ENCODE measurements around the gene PCDH9. TPM values are rescaled to one million over a fixed set of nuclear protein-coding genes. Genes with fewer than 3 reads are reported as not detected.

Gene PCDH9
- total RNA-seq, 1 experiment from 2014 or later, result 10.1 TPM

GRCh38 chr13:66805657-66806056 is 424.5 kb downstream of the PCDH9 start:
- intact Hi-C loops (cut with micrococcal nuclease), result no loop called here
- BruUV-seq (replicated peaks), result no TSS peak
- H3K27ac Mint-ChIP-seq (ENCODE audit: low read depth, unreplicated experiment), result no peak overlapping the region
- H3K4me1 Mint-ChIP-seq (ENCODE audit: insufficient read depth, unreplicated experiment), result no peaks in the 10 kb centered on the region
- no peak overlapping the region for H3K4me3 Mint-ChIP-seq (ENCODE audit: unreplicated experiment)
- peak; percentile 79 for DNase-seq (ENCODE audit: unreplicated experiment)
- H3K36me3 Mint-ChIP-seq (ENCODE audit: insufficient read depth, unreplicated experiment), result no peaks in the 10 kb centered on the region
- H3K27me3 Mint-ChIP-seq (ENCODE audit: insufficient read depth, unreplicated experiment), result no peaks in the 10 kb centered on the region
- TF ChIP-seq CTCF (IDR thresholded peaks at IDR 0.05; ENCODE audit: unreplicated experiment), result no peak
- ChIA-PET CTCF (no interaction called here), POLR2A (no interaction called here)
- no peaks in the 10 kb centered on the region for H3K9me3 Mint-ChIP-seq (ENCODE audit: unreplicated experiment)

GRCh38 chr13:66803808-66804456 is 426.2 kb downstream of the PCDH9 start:
- no peak for DNase-seq (ENCODE audit: unreplicated experiment)
- Mint-ChIP-seq H3K4me1 (ENCODE audit: insufficient read depth, unreplicated experiment) (peaks cover 6% of the 10 kb centered on the region), H3K9me3 (ENCODE audit: unreplicated experiment) (no peaks in the 10 kb centered on the region), H3K36me3 (ENCODE audit: insufficient read depth, unreplicated experiment) (no peaks in the 10 kb centered on the region), H3K4me3 (ENCODE audit: unreplicated experiment) (no peak overlapping the region), H3K27me3 (ENCODE audit: insufficient read depth, unreplicated experiment) (no peaks in the 10 kb centered on the region), H3K27ac (ENCODE audit: low read depth, unreplicated experiment) (no peak overlapping the region)
- ChIA-PET CTCF (no interaction called here), POLR2A (no interaction called here)
- no TSS peak for BruUV-seq (replicated peaks)
- intact Hi-C loops (cut with micrococcal nuclease), result no loop called here
- TF ChIP-seq CTCF (IDR thresholded peaks at IDR 0.05; ENCODE audit: unreplicated experiment), result no peak

GRCh38 chr13:66803013-66803807 is 426.9 kb downstream of the PCDH9 start:
- Mint-ChIP-seq H3K4me3 (ENCODE audit: unreplicated experiment) (no peak overlapping the region), H3K36me3 (ENCODE audit: insufficient read depth, unreplicated experiment) (no peaks in the 10 kb centered on the region), H3K27me3 (ENCODE audit: insufficient read depth, unreplicated experiment) (no peaks in the 10 kb centered on the region), H3K9me3 (ENCODE audit: unreplicated experiment) (no peaks in the 10 kb centered on the region), H3K27ac (ENCODE audit: low read depth, unreplicated experiment) (no peak overlapping the region), H3K4me1 (ENCODE audit: insufficient read depth, unreplicated experiment) (peaks cover 6% of the 10 kb centered on the region)
- DNase-seq (ENCODE audit: unreplicated experiment), result no peak
- BruUV-seq (replicated peaks), result no TSS peak
- no peak for TF ChIP-seq CTCF (IDR thresholded peaks at IDR 0.05; ENCODE audit: unreplicated experiment)
- intact Hi-C loops (cut with micrococcal nuclease), result no loop called here
- POLR2A ChIA-PET, result no interaction called here
- CTCF ChIA-PET, result no interaction called here

GRCh38 chr13:66795636-66796035 is 434.5 kb downstream of the PCDH9 start:
- Mint-ChIP-seq H3K36me3 (ENCODE audit: insufficient read depth, unreplicated experiment) (no peaks in the 10 kb centered on the region), H3K4me3 (ENCODE audit: unreplicated experiment) (no peak overlapping the region), H3K4me1 (ENCODE audit: insufficient read depth, unreplicated experiment) (peaks cover 6% of the 10 kb centered on the region), H3K27me3 (ENCODE audit: insufficient read depth, unreplicated experiment) (no peaks in the 10 kb centered on the region), H3K9me3 (ENCODE audit: unreplicated experiment) (no peaks in the 10 kb centered on the region), H3K27ac (ENCODE audit: low read depth, unreplicated experiment) (no peak overlapping the region)
- POLR2A ChIA-PET, result interaction anchor here (0.7 kb wide), 2 partner anchors 25 to 90 kb away, joined by 3 to 5 read pairs; no protein-coding TSS in a partner anchor
- intact Hi-C loops (cut with micrococcal nuclease), result no loop called here
- no TSS peak for BruUV-seq (replicated peaks)
- CTCF ChIA-PET, result no interaction called here
- no peak for DNase-seq (ENCODE audit: unreplicated experiment)
- TF ChIP-seq CTCF (IDR thresholded peaks at IDR 0.05; ENCODE audit: unreplicated experiment), result no peak

All from MCF 10A (cell line).